Esophagus mucosa (tissue), 1 donor: ENCODE data around the gene UBP1. TPM values are rescaled to one million over a fixed set of nuclear protein-coding genes. Genes with fewer than 3 reads are reported as not detected.

Experiments used
- total RNA-seq: library from RNA; stranded (reverse); gene quantifications from one replicate; pipeline ENCODE4 v1.2.4, GENCODE V29; 2023
- donor health status: DM: yes; HTN: yes; CAD: no.

The UBP1 gene
- total RNA-seq, 1 donor from 2014 or later = 28.6 TPM

Other genes with a start within 250 kb of the UBP1 start
- gene SUSD5, start 221.6 kb downstream of the UBP1 start, total RNA-seq = 0.08 TPM
- gene FBXL2, start 163.0 kb downstream of the UBP1 start, total RNA-seq = 1.7 TPM